ENCODE results near the gene CD109.

DNA sequence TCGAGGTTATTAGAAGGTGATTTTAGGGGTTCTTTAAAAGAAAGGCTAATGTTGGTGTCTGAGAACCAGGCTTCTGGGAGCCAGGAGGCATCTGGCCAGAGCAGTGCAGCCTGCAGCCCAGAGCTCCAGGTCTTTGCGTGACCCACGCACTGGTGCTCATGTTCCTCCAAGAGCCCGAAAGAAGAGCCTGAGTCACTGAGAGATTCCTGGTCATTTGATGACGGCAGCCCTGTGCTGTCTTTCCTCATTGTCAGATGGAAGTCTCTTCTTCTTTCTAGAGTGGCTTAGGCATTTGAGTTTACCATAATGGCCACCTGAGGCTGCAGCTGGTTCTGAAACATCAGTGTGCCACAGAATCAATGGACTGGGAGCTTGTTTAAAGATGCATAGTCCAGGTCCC, 46.4 kb downstream of the CD109 start:
- TF ChIP-seq CTCF (IDR thresholded peaks at IDR 0.05) (no peak), POLR2A (IDR thresholded peaks at IDR 0.05) (no peak)
